WTC11 (cell line): ENCODE data around the gene HMGB2. TPM values are rescaled to one million over a fixed set of nuclear protein-coding genes. Genes with fewer than 3 reads are reported as not detected.
A peak's percentile ranks its signal among the peaks of the same experiment; 100 is the strongest.

Experiments used
- ATAC-seq: fragments of 200-7000 bp; cut with Tn5 transposase; 2 replicates; pipeline ENCODE4 v1.10.0; 2021; ENCODE audit warnings: mild to moderate bottlenecking, moderate library complexity
- CTCF ChIA-PET: fragments of 300-600 bp; sonication (Branson Sonifier 250); formaldehyde crosslinking; loops from one replicate; lab custom pipeline; 2021; ENCODE audit warnings: antibody characterized with exemption; lab: Charles Lee
- POLR2A ChIA-PET: fragments of 350-600 bp; sonication (Branson Sonifier 250); formaldehyde crosslinking; loops from one replicate; lab custom pipeline; 2021; ENCODE audit warnings: antibody characterized with exemption; lab: Charles Lee
- DNase-seq: peaks from one replicate; pipeline ENCODE4 v3.0.0; 2021; ENCODE audit warnings: low spot score
- H3K27ac Mint-ChIP-seq: 2 replicates; pipeline ENCODE4 v1.8.0; 2021; ENCODE audit warnings: mixed read lengths
- H3K27me3 Mint-ChIP-seq: 2 replicates; pipeline ENCODE4 v1.8.0; 2021; ENCODE audit warnings: low read depth, mild to moderate bottlenecking, moderate library complexity, mixed read lengths
- H3K36me3 Mint-ChIP-seq: 2 replicates; pipeline ENCODE4 v1.8.0; 2021; ENCODE audit warnings: mixed read lengths
- H3K4me1 Mint-ChIP-seq: 2 replicates; pipeline ENCODE4 v1.8.0; 2022; ENCODE audit warnings: mixed read lengths
- H3K4me3 Mint-ChIP-seq: 2 replicates; pipeline ENCODE4 v1.8.0; 2021; ENCODE audit warnings: mild to moderate bottlenecking, moderate library complexity, mixed read lengths
- H3K9me3 Mint-ChIP-seq: 2 replicates; pipeline ENCODE4 v1.8.0; 2021; ENCODE audit warnings: mixed read lengths
- ELF4 ChIP-seq: sonication (generic); formaldehyde crosslinking; IDR thresholded peaks from 2 replicates; pipeline ENCODE4 v1.8.1; 2022; ENCODE audit warnings: low read depth, mild to moderate bottlenecking, moderate library complexity, missing genetic modification reagents
- IRF2 ChIP-seq: sonication (generic); formaldehyde crosslinking; IDR thresholded peaks from 2 replicates; pipeline ENCODE4 v1.8.0; 2022; ENCODE audit warnings: low read depth, missing genetic modification reagents, borderline replicate concordance
- NFATC4 ChIP-seq: fragments of 250-450 bp; sonication (Bioruptor Pico); IDR thresholded peaks from 2 replicates; pipeline ENCODE4 v1.9.0; 2021; ENCODE audit warnings: mild to moderate bottlenecking
- NR3C1 ChIP-seq: sonication (generic); formaldehyde crosslinking; conservative IDR thresholded peaks from 2 replicates; pipeline ENCODE4 v1.8.1; 2023; ENCODE audit warnings: low read depth, mild to moderate bottlenecking, missing genetic modification reagents
- RORB ChIP-seq: fragments of 250-450 bp; sonication (Bioruptor Pico); IDR thresholded peaks from 2 replicates; pipeline ENCODE4 v1.9.0; 2021; ENCODE audit warnings: mild to moderate bottlenecking
- SMAD4 ChIP-seq: sonication (generic); formaldehyde crosslinking; IDR thresholded peaks from 2 replicates; pipeline ENCODE4 v1.8.0; 2022; ENCODE audit warnings: mild to moderate bottlenecking, missing genetic modification reagents
- TEAD1 ChIP-seq: sonication (generic); formaldehyde crosslinking; IDR thresholded peaks from 2 replicates; pipeline ENCODE4 v1.8.0; 2022; ENCODE audit warnings: mild to moderate bottlenecking, missing genetic modification reagents
- ZNF396 ChIP-seq: fragments of 250-450 bp; sonication (Bioruptor Pico); IDR thresholded peaks from 2 replicates; pipeline ENCODE4 v1.8.0; 2021; ENCODE audit warnings: mild to moderate bottlenecking, moderate library complexity, borderline replicate concordance
- ZNF416 ChIP-seq: fragments of 250-450 bp; sonication (Bioruptor Pico); IDR thresholded peaks from 2 replicates; pipeline ENCODE4 v1.9.0; 2021; ENCODE audit warnings: mild to moderate bottlenecking, inconsistent platforms
- ZNF671 ChIP-seq: fragments of 250-450 bp; sonication (Bioruptor Pico); IDR thresholded peaks from 2 replicates; pipeline ENCODE4 v1.8.0; 2021; ENCODE audit warnings: mild to moderate bottlenecking
- total RNA-seq: library from RNA; stranded (reverse); gene quantifications from 3 replicates; pipeline ENCODE4 v1.2.3, GENCODE V29; 2021
- TF ChIP-seq, protein P1 (sequence below): sonication (generic); formaldehyde crosslinking; IDR thresholded peaks from 2 replicates; pipeline ENCODE4 v1.8.1; 2022; ENCODE audit warnings: low read depth, missing genetic modification reagents, borderline replicate concordance
- TF ChIP-seq, protein P2 (sequence below): sonication (generic); formaldehyde crosslinking; conservative IDR thresholded peaks from 2 replicates; pipeline ENCODE4 v1.8.1; 2022; ENCODE audit warnings: mild to moderate bottlenecking, missing genetic modification reagents
- TF ChIP-seq, protein P3 (sequence below): sonication (generic); formaldehyde crosslinking; IDR thresholded peaks from 2 replicates; pipeline ENCODE4 v1.8.1; 2023; ENCODE audit warnings: mild to moderate bottlenecking, missing genetic modification reagents
- TF ChIP-seq, protein P4 (sequence below): sonication (generic); formaldehyde crosslinking; conservative IDR thresholded peaks from 2 replicates; pipeline ENCODE4 v1.8.1; 2023; ENCODE audit warnings: mild to moderate bottlenecking, low read depth, missing genetic modification reagents, moderate library complexity
- TF ChIP-seq, protein P5 (sequence below): sonication (generic); formaldehyde crosslinking; IDR thresholded peaks from 2 replicates; pipeline ENCODE4 v1.8.0; 2022; ENCODE audit warnings: missing genetic modification reagents
- TF ChIP-seq, protein P6 (sequence below): sonication (generic); formaldehyde crosslinking; IDR thresholded peaks from 2 replicates; pipeline ENCODE4 v1.8.0; 2023; ENCODE audit warnings: mild to moderate bottlenecking, missing genetic modification reagents
- TF ChIP-seq, protein P7 (sequence below): sonication (generic); formaldehyde crosslinking; IDR thresholded peaks from 2 replicates; pipeline ENCODE4 v1.8.0; 2022; ENCODE audit warnings: mild to moderate bottlenecking, missing genetic modification reagents

Gene HMGB2
- total RNA-seq, 1 experiment from 2014 or later, result 279 TPM

DNA sequence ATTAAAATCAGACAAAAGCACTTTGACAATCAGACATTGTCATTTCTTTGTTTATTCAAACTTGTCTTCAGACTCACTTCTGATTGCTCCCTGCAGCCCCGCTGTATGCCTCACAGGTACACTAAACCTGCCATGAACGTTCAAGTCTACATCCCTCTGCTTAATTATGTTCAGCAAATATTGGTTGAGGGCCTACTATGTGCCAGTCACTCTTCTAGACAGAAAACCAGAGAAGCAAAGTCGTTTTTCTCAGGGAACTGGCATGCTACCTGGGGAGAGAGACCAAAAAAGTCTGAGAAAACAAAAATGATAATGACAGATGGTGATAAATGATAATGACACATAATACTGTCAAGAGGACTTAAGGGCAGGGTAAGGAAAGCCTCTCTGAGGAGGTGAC lies 19.4 kb downstream of the HMGB2 start:
- POLR2A ChIA-PET, result no interaction called here
- ATAC-seq, result no peak
- Mint-ChIP-seq H3K4me1 (peaks cover 31% of the 10 kb centered on the region), H3K27ac (no peak overlapping the region), H3K4me3 (no peak overlapping the region), H3K36me3 (peaks cover 19% of the 10 kb centered on the region), H3K27me3 (no peaks in the 10 kb centered on the region), H3K9me3 (no peaks in the 10 kb centered on the region)
- CTCF ChIA-PET, result interaction anchor here (0.7 to 5.4 kb wide), 2 partner anchors 13 kb away, joined by 3 to 42 read pairs; no protein-coding TSS in a partner anchor
- no peak for DNase-seq
- TF ChIP-seq ZNF396 (CRISPR knock-in tag), result no peak
- TF ChIP-seq NR3C1 (CRISPR knock-in tag), result no peak
- TF ChIP-seq ELF4 (CRISPR knock-in tag), result no peak
- no peak for TF ChIP-seq TEAD1 (CRISPR knock-in tag)
- TF ChIP-seq, protein P1, sequence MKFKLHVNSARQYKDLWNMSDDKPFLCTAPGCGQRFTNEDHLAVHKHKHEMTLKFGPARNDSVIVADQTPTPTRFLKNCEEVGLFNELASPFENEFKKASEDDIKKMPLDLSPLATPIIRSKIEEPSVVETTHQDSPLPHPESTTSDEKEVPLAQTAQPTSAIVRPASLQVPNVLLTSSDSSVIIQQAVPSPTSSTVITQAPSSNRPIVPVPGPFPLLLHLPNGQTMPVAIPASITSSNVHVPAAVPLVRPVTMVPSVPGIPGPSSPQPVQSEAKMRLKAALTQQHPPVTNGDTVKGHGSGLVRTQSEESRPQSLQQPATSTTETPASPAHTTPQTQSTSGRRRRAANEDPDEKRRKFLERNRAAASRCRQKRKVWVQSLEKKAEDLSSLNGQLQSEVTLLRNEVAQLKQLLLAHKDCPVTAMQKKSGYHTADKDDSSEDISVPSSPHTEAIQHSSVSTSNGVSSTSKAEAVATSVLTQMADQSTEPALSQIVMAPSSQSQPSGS, result no peak
- no peak for TF ChIP-seq IRF2 (CRISPR knock-in tag)
- TF ChIP-seq, protein P2, sequence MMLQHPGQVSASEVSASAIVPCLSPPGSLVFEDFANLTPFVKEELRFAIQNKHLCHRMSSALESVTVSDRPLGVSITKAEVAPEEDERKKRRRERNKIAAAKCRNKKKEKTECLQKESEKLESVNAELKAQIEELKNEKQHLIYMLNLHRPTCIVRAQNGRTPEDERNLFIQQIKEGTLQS (CRISPR knock-in tag), result no peak
- TF ChIP-seq NFATC4 (CRISPR knock-in tag), result no peak
- TF ChIP-seq, protein P3, sequence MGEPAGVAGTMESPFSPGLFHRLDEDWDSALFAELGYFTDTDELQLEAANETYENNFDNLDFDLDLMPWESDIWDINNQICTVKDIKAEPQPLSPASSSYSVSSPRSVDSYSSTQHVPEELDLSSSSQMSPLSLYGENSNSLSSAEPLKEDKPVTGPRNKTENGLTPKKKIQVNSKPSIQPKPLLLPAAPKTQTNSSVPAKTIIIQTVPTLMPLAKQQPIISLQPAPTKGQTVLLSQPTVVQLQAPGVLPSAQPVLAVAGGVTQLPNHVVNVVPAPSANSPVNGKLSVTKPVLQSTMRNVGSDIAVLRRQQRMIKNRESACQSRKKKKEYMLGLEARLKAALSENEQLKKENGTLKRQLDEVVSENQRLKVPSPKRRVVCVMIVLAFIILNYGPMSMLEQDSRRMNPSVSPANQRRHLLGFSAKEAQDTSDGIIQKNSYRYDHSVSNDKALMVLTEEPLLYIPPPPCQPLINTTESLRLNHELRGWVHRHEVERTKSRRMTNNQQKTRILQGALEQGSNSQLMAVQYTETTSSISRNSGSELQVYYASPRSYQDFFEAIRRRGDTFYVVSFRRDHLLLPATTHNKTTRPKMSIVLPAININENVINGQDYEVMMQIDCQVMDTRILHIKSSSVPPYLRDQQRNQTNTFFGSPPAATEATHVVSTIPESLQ (CRISPR knock-in tag), result no peak
- TF ChIP-seq SMAD4 (CRISPR knock-in tag), result no peak

DNA sequence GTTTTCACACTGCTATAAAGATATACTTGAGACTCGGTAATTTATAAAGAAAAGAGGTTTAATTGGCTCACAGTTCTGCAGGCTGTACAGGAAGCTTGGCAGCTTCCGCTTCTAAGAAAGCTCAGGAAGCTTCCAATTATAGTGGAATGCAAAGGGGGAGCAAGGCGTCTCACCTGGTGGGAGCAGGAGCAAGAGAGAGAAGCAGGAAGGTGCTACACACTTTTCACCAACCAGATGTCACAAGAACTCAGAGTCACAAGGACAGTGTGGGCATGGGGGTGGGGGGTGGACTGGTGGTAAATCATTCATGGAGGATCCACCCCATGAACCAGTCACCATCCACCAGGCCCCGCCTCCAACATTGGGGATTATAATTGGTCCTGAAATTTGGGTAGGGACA lies 22.8 kb downstream of the HMGB2 start:
- peak overlapping the region; percentile 67; the same call in 1 of the 2 replicates for H3K27ac Mint-ChIP-seq

DNA sequence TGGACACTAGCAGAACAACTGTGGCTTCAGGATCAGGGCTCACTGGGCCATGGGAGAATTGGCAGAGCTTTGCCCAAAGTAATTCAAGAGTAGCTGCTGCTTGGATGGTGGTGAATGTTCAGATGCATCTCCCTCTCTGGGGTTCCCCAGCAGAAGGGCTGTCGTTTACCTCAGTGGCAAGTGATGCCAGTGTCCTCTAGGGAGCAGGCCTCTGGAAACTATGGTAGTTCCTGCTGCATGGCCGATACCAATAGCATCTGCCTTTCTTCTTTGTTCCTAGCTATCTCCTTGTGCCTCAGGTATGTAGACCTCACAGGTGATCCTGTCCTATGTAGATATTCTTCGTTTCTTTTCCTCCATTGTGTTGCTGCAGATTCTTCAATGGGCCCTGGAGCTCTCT lies 26.4 kb downstream of the HMGB2 start:
- POLR2A ChIA-PET, result no interaction called here
- peak; percentile 41; the same call in 1 of the 2 replicates for ATAC-seq
- TF ChIP-seq, protein P4, sequence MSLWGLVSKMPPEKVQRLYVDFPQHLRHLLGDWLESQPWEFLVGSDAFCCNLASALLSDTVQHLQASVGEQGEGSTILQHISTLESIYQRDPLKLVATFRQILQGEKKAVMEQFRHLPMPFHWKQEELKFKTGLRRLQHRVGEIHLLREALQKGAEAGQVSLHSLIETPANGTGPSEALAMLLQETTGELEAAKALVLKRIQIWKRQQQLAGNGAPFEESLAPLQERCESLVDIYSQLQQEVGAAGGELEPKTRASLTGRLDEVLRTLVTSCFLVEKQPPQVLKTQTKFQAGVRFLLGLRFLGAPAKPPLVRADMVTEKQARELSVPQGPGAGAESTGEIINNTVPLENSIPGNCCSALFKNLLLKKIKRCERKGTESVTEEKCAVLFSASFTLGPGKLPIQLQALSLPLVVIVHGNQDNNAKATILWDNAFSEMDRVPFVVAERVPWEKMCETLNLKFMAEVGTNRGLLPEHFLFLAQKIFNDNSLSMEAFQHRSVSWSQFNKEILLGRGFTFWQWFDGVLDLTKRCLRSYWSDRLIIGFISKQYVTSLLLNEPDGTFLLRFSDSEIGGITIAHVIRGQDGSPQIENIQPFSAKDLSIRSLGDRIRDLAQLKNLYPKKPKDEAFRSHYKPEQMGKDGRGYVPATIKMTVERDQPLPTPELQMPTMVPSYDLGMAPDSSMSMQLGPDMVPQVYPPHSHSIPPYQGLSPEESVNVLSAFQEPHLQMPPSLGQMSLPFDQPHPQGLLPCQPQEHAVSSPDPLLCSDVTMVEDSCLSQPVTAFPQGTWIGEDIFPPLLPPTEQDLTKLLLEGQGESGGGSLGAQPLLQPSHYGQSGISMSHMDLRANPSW, result no peak
- no peak for TF ChIP-seq ZNF671
- TF ChIP-seq ELF4 (CRISPR knock-in tag), result no peak
- TF ChIP-seq, protein P5, sequence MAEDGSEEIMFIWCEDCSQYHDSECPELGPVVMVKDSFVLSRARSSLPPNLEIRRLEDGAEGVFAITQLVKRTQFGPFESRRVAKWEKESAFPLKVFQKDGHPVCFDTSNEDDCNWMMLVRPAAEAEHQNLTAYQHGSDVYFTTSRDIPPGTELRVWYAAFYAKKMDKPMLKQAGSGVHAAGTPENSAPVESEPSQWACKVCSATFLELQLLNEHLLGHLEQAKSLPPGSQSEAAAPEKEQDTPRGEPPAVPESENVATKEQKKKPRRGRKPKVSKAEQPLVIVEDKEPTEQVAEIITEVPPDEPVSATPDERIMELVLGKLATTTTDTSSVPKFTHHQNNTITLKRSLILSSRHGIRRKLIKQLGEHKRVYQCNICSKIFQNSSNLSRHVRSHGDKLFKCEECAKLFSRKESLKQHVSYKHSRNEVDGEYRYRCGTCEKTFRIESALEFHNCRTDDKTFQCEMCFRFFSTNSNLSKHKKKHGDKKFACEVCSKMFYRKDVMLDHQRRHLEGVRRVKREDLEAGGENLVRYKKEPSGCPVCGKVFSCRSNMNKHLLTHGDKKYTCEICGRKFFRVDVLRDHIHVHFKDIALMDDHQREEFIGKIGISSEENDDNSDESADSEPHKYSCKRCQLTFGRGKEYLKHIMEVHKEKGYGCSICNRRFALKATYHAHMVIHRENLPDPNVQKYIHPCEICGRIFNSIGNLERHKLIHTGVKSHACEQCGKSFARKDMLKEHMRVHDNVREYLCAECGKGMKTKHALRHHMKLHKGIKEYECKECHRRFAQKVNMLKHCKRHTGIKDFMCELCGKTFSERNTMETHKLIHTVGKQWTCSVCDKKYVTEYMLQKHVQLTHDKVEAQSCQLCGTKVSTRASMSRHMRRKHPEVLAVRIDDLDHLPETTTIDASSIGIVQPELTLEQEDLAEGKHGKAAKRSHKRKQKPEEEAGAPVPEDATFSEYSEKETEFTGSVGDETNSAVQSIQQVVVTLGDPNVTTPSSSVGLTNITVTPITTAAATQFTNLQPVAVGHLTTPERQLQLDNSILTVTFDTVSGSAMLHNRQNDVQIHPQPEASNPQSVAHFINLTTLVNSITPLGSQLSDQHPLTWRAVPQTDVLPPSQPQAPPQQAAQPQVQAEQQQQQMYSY (CRISPR knock-in tag), result no peak

More for the DNA sequence above, 22.8 kb downstream of the HMGB2 start:
- Mint-ChIP-seq H3K4me3 (no peak overlapping the region), H3K4me1 (peaks cover 15% of the 10 kb centered on the region), H3K27me3 (no peaks in the 10 kb centered on the region), H3K9me3 (no peaks in the 10 kb centered on the region), H3K36me3 (peaks cover 38% of the 10 kb centered on the region)
- ChIA-PET CTCF (interaction anchor here (5.4 kb wide), 1 partner anchor 10 kb away, joined by 42 read pairs; no protein-coding TSS in a partner anchor), POLR2A (no interaction called here)
- TF ChIP-seq, protein P6, sequence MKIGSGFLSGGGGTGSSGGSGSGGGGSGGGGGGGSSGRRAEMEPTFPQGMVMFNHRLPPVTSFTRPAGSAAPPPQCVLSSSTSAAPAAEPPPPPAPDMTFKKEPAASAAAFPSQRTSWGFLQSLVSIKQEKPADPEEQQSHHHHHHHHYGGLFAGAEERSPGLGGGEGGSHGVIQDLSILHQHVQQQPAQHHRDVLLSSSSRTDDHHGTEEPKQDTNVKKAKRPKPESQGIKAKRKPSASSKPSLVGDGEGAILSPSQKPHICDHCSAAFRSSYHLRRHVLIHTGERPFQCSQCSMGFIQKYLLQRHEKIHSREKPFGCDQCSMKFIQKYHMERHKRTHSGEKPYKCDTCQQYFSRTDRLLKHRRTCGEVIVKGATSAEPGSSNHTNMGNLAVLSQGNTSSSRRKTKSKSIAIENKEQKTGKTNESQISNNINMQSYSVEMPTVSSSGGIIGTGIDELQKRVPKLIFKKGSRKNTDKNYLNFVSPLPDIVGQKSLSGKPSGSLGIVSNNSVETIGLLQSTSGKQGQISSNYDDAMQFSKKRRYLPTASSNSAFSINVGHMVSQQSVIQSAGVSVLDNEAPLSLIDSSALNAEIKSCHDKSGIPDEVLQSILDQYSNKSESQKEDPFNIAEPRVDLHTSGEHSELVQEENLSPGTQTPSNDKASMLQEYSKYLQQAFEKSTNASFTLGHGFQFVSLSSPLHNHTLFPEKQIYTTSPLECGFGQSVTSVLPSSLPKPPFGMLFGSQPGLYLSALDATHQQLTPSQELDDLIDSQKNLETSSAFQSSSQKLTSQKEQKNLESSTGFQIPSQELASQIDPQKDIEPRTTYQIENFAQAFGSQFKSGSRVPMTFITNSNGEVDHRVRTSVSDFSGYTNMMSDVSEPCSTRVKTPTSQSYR (CRISPR knock-in tag), result no peak
- no peak for TF ChIP-seq ZNF416 (CRISPR knock-in tag)
- TF ChIP-seq, protein P7, sequence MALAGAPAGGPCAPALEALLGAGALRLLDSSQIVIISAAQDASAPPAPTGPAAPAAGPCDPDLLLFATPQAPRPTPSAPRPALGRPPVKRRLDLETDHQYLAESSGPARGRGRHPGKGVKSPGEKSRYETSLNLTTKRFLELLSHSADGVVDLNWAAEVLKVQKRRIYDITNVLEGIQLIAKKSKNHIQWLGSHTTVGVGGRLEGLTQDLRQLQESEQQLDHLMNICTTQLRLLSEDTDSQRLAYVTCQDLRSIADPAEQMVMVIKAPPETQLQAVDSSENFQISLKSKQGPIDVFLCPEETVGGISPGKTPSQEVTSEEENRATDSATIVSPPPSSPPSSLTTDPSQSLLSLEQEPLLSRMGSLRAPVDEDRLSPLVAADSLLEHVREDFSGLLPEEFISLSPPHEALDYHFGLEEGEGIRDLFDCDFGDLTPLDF (CRISPR knock-in tag), result no peak
- no peak for TF ChIP-seq RORB
- DNase-seq (no peak), ATAC-seq (no peak)

More for the DNA sequence above, 26.4 kb downstream of the HMGB2 start:
- Mint-ChIP-seq H3K27me3 (no peaks in the 10 kb centered on the region), H3K27ac (no peak overlapping the region; the same call in 1 of the 2 replicates), H3K9me3 (no peaks in the 10 kb centered on the region), H3K4me3 (no peak overlapping the region), H3K36me3 (peaks cover 65% of the 10 kb centered on the region), H3K4me1 (peaks cover 15% of the 10 kb centered on the region)
- CTCF ChIA-PET, result interaction anchor here (1.0 to 1.5 kb wide), 3 partner anchors 16 to 294 kb away, joined by 3 to 11 read pairs (median 3); no protein-coding TSS in a partner anchor
- DNase-seq, result no peak
